HG03378 (cell line): Measurements from ENCODE around the gene CD93.

Experiments
- ATAC-seq: cut with Tn5 transposase; IDR thresholded peaks from one replicate; pipeline ENCODE4 v1.9.1; 2021; ENCODE audit warnings: mild to moderate bottlenecking, moderate library complexity; ENCODE audit not compliant: unreplicated experiment

The CD93 gene

DNA sequence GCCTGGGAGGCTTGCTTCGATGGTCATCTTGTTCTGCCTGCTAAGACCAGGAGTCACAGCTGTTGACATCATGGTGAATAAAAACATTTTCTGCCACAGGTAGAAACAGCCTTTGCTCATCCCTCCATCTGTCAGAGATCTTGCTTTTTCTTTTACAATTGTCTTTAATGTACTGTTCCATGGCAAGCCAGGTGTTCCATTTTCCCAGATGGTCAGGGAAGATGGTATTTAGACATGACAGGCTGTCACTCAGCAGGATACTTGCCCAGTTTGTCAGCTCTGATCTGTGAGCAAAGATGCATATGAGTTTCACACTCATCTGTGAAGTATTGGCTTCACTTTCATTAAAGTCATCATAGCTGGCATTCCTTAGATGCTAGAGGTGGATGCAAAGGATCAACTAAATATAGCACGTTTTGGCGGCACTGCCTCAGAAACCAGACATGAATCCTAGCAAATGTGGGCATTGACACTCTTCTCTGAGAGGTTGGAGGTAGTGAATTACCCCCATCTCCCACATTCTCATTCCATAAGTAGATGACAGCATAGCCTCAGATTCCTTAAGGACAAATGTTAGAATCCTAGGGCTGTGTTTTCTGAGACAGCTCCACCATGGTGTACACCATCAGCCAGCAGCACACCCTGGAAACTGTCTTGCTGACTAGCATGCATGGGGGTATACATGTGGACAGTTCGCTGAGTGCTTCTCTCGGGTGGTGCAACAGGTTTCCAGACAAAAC lies 46.8 kb downstream of the CD93 start:
- ATAC-seq, result no peak

DNA sequence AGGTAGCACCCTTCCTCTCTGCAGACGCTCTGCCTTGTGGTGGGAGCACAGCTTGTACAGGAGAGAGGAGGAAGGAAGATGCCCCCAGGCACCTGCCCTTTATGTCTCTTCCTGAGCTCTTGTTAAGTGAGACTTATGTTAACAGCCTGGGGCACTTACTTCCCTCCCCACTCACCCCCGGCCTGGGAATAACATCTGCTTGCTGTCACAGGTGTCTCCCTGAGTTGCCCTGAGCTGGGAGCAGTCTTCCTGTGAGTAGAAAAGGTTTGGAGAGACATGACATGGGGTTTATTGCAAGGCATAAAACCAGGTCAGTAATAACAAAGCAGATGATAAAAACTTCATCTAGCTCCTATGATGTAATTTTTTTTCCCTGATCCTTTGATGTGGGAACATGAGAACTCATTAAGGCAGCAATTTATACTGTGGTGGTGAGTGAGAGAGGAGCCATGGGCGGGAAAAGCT lies 49.1 kb downstream of the CD93 start:
- ATAC-seq, result no peak

DNA sequence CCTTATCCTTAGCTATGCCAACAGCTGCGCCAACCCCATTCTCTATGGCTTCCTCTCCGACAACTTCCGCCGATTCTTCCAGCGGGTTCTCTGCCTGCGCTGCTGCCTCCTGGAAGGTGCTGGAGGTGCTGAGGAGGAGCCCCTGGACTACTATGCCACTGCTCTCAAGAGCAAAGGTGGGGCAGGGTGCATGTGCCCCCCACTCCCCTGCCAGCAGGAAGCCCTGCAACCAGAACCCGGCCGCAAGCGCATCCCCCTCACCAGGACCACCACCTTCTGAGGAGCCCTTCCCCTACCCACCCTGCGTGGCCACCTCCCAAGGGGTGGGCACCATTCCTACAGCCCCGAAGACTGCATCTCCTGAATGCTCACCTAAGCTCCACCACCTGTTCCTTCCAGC lies 49.8 kb downstream of the CD93 start:
- ATAC-seq, result no peak

DNA sequence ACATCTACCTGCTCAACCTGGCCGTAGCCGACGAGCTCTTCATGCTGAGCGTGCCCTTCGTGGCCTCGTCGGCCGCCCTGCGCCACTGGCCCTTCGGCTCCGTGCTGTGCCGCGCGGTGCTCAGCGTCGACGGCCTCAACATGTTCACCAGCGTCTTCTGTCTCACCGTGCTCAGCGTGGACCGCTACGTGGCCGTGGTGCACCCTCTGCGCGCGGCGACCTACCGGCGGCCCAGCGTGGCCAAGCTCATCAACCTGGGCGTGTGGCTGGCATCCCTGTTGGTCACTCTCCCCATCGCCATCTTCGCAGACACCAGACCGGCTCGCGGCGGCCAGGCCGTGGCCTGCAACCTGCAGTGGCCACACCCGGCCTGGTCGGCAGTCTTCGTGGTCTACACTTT lies 50.4 kb downstream of the CD93 start:
- ATAC-seq, result no peak

DNA sequence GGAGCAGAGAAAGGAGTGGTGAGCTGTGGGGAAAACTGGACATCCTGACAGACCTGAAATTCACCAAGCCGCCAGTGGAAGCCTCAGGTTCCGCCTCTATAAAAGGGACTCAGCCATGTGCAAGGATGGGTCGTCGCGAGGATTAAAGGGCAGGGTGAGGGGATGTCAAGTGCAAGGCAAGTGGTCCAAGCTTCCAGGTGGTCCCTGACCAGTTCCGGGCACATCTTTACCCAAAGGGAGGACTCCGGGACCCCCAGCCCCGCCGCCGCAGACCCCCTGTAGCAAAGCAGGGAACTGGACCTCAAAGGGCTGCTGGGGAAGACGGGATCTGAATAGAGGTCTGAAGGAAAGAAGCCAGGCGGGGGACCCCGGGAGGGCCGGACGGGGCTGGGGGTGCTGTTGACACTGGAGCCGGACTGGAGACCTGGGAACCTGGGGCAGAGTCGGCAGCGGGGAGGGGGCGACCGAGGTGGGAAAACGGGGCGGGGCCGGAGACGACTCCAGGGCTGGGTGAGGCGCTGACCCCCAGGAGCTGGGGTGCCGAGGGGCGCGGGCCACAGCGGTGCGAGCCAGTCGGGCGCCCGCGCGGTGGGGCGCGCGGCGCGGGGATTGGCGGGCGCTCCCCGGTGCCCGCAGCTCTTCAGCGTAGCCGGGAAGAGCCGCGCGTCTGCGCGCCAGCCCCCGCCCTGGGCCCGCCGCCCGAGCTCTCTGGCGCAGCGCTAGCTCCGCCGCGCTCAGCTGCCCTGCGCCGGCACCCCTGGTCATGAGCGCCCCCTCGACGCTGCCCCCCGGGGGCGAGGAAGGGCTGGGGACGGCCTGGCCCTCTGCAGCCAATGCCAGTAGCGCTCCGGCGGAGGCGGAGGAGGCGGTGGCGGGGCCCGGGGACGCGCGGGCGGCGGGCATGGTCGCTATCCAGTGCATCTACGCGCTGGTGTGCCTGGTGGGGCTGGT lies 51.1 kb downstream of the CD93 start, which contains the start of gene SSTR4:
TSS of gene SSTR4 (plus strand) at position 592 of the 951 bp plus-strand sequence. CDS start at position 764, 172 bp downstream.
- no peak for ATAC-seq

DNA sequence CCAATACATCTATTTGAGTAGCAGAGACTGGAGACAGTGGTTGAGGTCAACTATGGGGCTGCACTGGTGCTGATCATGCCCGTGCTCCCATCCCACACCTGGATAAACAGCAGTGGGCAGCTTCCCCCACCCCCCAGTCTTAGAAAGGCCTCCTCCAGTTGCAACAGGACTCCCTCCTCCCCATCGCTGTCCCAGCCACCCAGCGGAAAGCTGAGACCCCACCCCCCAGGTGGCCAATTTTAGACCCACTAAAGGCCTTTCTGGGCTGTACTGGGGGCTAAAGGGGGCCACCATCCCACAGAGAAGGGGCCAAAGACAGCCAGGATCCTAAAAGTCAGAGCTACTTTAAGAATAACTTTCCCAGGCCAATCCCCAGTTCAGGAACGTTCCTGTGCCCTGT lies 52.2 kb downstream of the CD93 start:
- no peak for ATAC-seq

DNA sequence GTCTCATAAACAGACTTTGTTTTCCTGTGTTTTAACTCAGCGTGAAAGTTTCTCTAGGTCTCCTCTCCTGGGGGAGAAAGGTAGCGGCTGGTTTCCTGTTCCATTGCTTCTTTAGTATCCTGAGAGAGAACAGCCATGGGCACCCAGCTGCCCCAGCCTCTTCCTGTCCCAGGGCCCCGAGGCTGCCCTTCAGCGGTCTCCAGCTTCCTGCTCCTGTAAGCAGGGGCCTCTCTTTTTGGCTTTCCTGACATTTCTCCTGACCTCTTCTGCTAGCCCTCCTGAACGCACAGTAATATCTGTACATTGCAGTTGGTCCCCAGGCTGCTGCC lies 53.4 kb downstream of the CD93 start:
- ATAC-seq, result no peak

DNA sequence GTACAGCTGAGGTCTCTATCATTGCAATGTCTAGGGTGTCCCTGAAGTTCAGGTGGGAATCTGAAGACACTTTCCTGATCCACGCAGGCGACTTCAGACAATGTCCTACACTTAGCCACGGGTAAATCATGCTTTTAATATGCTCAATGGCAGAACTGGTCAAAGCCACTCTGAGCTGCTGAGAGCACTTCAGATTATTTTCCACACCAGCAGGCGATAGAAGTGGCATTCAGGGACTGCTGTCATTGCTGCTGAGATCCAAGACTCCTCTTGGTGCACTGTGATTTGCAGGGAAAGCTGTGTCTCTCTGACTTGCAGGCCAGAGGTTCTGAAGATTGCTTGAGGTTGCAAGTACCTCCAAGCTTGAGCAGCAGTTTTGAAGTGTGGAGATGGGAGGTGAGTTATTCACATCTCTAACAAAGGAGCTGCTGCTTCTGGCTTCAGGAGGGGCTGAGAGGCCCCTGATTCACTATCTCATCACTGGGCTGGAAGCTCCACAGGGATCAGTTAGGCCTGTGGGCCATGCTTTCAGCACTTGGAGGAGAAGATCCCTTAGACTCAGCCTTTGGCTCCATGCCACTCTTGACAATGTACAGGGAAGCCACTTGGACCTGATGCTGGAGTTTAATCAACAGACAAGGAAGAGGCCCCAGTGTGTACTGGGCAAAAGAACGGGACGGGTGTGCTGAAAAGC lies 53.9 kb downstream of the CD93 start:
- no peak for ATAC-seq

DNA sequence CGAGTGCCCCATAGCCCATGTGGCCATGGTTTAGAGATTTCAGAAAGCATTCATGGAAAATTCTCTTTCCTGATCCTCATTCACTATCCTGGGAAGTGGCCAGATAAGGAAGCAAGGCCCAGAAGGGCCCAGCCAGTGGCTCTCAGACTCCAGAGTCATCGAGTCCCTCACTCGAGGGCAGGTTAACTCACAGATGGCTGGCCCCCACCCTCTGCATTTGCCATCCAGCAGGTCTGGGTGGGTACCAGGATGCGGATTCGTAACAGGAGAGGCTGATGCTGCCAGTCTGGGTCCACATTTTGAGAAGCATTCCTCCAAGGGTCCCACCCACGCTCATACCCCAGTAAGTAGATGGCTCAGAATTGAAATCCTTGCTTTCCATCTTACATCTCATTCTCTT lies 54.8 kb downstream of the CD93 start:
- no peak for ATAC-seq
